Measurements from ENCODE around the gene ALDH3A2. TPM values are rescaled to one million over a fixed set of nuclear protein-coding genes. Genes with fewer than 3 reads are reported as not detected.

The ALDH3A2 gene
- total RNA-seq, 1 experiment from 2014 or later = 44.4 TPM

DNA sequence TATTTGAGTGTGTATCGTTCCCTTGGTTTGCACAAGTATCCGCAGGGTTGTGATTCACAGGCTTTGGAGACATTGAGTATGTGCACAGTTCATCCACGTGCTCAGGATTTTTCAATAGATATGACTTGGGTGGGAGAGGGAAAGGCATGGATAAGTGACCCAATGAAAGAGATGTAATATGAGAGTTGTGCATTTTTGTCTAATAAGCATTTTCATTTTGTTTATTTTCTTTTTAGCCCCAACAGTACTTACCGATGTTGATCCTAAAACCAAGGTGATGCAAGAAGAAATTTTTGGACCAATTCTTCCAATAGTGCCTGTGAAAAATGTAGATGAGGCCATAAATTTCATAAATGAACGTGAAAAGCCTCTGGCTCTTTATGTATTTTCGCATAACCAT, 14.5 kb downstream of the ALDH3A2 start:
- POLR2A ChIA-PET = no interaction called here
- BruUV-seq (replicated peaks) = no TSS peak
- in situ Hi-C loops (cut with HindIII; ENCODE audit: low pct_unique_long_range_greater_than_20kb, low sequenced_read_pairs) (no loop called here), intact Hi-C loops (cut with micrococcal nuclease; ENCODE audit: unreplicated experiment) (no loop called here)
- H3K9me3 ChIP-seq (ENCODE audit: control insufficient read depth, insufficient read depth, low read depth, low read length) = no peaks in the 10 kb centered on the region
- no peaks in the 10 kb centered on the region for H3K36me3 ChIP-seq (ENCODE audit: control insufficient read depth, insufficient read depth, low read length)
- H3K27me3 ChIP-seq (ENCODE audit: control insufficient read depth, insufficient read depth, low read length) = no peaks in the 10 kb centered on the region
- no peak overlapping the region for H3K4me3 ChIP-seq (ENCODE audit: low read depth in 2 of 2, low read length in 2 of 2)
- CTCF ChIA-PET = interaction anchor here (0.5 kb wide), 1 partner anchor 146 kb away, joined by 9 read pairs; no protein-coding TSS in a partner anchor
- TF ChIP-seq, protein P1, sequence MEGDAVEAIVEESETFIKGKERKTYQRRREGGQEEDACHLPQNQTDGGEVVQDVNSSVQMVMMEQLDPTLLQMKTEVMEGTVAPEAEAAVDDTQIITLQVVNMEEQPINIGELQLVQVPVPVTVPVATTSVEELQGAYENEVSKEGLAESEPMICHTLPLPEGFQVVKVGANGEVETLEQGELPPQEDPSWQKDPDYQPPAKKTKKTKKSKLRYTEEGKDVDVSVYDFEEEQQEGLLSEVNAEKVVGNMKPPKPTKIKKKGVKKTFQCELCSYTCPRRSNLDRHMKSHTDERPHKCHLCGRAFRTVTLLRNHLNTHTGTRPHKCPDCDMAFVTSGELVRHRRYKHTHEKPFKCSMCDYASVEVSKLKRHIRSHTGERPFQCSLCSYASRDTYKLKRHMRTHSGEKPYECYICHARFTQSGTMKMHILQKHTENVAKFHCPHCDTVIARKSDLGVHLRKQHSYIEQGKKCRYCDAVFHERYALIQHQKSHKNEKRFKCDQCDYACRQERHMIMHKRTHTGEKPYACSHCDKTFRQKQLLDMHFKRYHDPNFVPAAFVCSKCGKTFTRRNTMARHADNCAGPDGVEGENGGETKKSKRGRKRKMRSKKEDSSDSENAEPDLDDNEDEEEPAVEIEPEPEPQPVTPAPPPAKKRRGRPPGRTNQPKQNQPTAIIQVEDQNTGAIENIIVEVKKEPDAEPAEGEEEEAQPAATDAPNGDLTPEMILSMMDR (IDR thresholded peaks at IDR 0.05) = no peak
- TF ChIP-seq POLR2AphosphoS5 (IDR thresholded peaks at IDR 0.05; ENCODE audit: low read depth, low read length) (no peak), TCF7L2 (IDR thresholded peaks at IDR 0.05; ENCODE audit: low read depth, low read length) (no peak), SIN3A (IDR thresholded peaks at IDR 0.05; ENCODE audit: borderline replicate concordance, insufficient read depth, low read depth, low read length) (no peak)
- TF ChIP-seq, protein P2, sequence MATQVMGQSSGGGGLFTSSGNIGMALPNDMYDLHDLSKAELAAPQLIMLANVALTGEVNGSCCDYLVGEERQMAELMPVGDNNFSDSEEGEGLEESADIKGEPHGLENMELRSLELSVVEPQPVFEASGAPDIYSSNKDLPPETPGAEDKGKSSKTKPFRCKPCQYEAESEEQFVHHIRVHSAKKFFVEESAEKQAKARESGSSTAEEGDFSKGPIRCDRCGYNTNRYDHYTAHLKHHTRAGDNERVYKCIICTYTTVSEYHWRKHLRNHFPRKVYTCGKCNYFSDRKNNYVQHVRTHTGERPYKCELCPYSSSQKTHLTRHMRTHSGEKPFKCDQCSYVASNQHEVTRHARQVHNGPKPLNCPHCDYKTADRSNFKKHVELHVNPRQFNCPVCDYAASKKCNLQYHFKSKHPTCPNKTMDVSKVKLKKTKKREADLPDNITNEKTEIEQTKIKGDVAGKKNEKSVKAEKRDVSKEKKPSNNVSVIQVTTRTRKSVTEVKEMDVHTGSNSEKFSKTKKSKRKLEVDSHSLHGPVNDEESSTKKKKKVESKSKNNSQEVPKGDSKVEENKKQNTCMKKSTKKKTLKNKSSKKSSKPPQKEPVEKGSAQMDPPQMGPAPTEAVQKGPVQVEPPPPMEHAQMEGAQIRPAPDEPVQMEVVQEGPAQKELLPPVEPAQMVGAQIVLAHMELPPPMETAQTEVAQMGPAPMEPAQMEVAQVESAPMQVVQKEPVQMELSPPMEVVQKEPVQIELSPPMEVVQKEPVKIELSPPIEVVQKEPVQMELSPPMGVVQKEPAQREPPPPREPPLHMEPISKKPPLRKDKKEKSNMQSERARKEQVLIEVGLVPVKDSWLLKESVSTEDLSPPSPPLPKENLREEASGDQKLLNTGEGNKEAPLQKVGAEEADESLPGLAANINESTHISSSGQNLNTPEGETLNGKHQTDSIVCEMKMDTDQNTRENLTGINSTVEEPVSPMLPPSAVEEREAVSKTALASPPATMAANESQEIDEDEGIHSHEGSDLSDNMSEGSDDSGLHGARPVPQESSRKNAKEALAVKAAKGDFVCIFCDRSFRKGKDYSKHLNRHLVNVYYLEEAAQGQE (IDR thresholded peaks at IDR 0.05; ENCODE audit: insufficient read depth in 1 of 2, low read depth in 2 of 2, low read length in 1 of 2) = no peak
- no peak overlapping the region for H3K27ac ChIP-seq (ENCODE audit: low read length)
- no peaks in the 10 kb centered on the region for H3K4me1 ChIP-seq (ENCODE audit: control insufficient read depth, insufficient read depth, low read length)
- DNase-seq (ENCODE audit: low read depth, low spot score) = no peak
- ATAC-seq = no peak

DNA sequence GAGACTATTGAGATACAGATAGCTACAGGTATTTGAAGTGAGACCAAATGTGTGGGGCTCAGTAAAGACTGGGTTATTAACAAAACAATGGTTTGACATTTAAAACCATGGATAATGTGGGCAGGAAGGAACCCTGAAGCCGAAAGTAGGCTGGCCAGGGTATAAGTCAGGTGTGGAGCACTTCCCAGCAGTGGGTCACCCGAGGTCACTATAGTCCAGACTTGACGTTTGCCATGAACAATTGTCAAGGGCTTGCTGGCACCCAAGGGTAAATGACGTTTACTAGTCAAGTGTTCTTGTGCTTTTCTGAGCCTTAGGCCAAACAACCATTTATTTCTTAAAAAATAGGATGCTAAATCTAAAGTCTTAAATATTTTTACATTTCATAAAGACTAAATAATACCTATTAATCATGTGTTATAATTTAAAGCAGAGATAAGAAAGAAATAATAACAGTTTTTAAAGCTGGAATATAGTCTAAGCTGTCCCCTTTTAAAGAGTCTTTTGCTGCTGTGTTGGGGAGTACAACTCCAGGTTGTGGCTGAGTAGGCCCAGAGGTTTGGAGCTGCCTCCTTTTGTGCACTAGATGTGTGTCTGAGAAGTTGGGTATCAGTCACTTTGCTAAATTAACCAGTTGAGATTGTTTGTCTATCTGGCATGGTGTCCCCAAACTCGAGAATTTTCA, 15.7 kb downstream of the ALDH3A2 start:
- ATAC-seq (no peak), DNase-seq (ENCODE audit: low read depth, low spot score) (no peak)
- Histone ChIP-seq H3K27me3 (ENCODE audit: control insufficient read depth, insufficient read depth, low read length) (no peaks in the 10 kb centered on the region), H3K4me3 (ENCODE audit: low read depth in 2 of 2, low read length in 2 of 2) (no peak overlapping the region), H3K27ac (ENCODE audit: low read length) (no peak overlapping the region), H3K36me3 (ENCODE audit: control insufficient read depth, insufficient read depth, low read length) (no peaks in the 10 kb centered on the region), H3K9me3 (ENCODE audit: control insufficient read depth, insufficient read depth, low read depth, low read length) (no peaks in the 10 kb centered on the region), H3K4me1 (ENCODE audit: control insufficient read depth, insufficient read depth, low read length) (no peaks in the 10 kb centered on the region)
- TF ChIP-seq TCF7L2 (IDR thresholded peaks at IDR 0.05; ENCODE audit: low read depth, low read length) (no peak), SIN3A (IDR thresholded peaks at IDR 0.05; ENCODE audit: borderline replicate concordance, insufficient read depth, low read depth, low read length) (no peak), POLR2AphosphoS5 (IDR thresholded peaks at IDR 0.05; ENCODE audit: low read depth, low read length) (no peak)
- TF ChIP-seq, protein P1 (IDR thresholded peaks at IDR 0.05) = no peak
- TF ChIP-seq, protein P2 (IDR thresholded peaks at IDR 0.05; ENCODE audit: insufficient read depth in 1 of 2, low read depth in 2 of 2, low read length in 1 of 2) = no peak
- ChIA-PET CTCF (no interaction called here), POLR2A (no interaction called here)
- no TSS peak for BruUV-seq (replicated peaks)
- intact Hi-C loops (cut with micrococcal nuclease; ENCODE audit: unreplicated experiment) (no loop called here), in situ Hi-C loops (cut with HindIII; ENCODE audit: low pct_unique_long_range_greater_than_20kb, low sequenced_read_pairs) (no loop called here)
